ENCODE results near the gene FAM32A. TPM values are rescaled to one million over a fixed set of nuclear protein-coding genes. Genes with fewer than 3 reads are reported as not detected.

The FAM32A gene
- polyA plus RNA-seq, 3 donors, result 92.2 to 245 (median 219) TPM

DNA sequence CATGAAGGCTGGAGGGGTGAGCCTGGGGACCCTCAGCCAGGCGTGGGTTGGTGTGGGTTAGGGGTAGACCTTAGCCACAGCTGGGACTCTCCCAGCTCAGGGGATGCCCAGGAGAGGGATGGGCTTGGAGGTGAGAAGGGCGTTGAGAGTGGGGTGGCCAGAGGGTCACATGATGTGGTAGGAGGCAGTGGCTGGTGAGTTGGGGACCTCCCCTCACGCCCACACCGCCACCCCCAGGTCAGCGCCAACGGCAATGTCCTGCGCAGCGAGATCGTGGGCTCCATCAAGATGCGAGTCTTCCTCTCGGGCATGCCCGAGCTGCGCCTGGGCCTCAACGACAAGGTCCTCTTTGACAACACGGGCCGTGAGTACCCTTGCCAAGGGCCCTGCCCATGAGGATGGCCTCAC, 41.0 kb downstream of the FAM32A start:
- H3K27ac ChIP-seq (ENCODE audit: low read depth in 1 of 2, low read length in 2 of 2), result peak overlapping the region in 1 of 2 donors; percentile 31
- intact Hi-C loops (cut with micrococcal nuclease), result no loop called here
- H3K79me2 ChIP-seq (ENCODE audit: insufficient read depth, low read length), result peaks cover 27% of the 10 kb centered on the region
- DNase-seq, result no peak
- H3K27ac Mint-ChIP-seq, result peak overlapping the region in 3 of 7 donors; percentile 2 to 25 (median 21)
- no peak overlapping the region for H3K9ac ChIP-seq (ENCODE audit: insufficient read depth, low read length, poor library complexity, severe bottlenecking)
- H3K27me3 ChIP-seq (ENCODE audit: control insufficient read depth in 2 of 2, insufficient read depth in 2 of 2, low read length in 2 of 2), result no peaks in the 10 kb centered on the region
- H3K4me3 ChIP-seq (replicated peaks in 1 of 3; ENCODE audit: low read depth in 2 of 3, low read length in 3 of 3), result no peak overlapping the region
- no peaks in the 10 kb centered on the region for H3K4me1 ChIP-seq (ENCODE audit: control insufficient read depth in 1 of 2, insufficient read depth in 2 of 2, low read length in 2 of 2)
- peaks cover 8 to 12% of the 10 kb centered on the region in 2 donors for H3K9me3 ChIP-seq (replicated peaks in 1 of 2; ENCODE audit: control insufficient read depth in 1 of 2, insufficient read depth in 1 of 2, low read length in 2 of 2)
- peaks cover 0 to 2% (median 0%) of the 10 kb centered on the region in 3 donors for H3K27me3 Mint-ChIP-seq (ENCODE audit: low read depth in 3 of 3)
- peaks cover 68 to 97% of the 10 kb centered on the region in 2 donors for H3K36me3 Mint-ChIP-seq
- peaks cover 17% of the 10 kb centered on the region for H4K20me1 ChIP-seq (ENCODE audit: insufficient read depth, low read length)
- no peak overlapping the region for H3K4me3 Mint-ChIP-seq
- peaks cover 7 to 14% (median 9%) of the 10 kb centered on the region in 7 donors for H3K9me3 Mint-ChIP-seq
- no peak overlapping the region for H2AFZ ChIP-seq (ENCODE audit: insufficient read depth, low read depth, low read length, poor library complexity, severe bottlenecking)
- H3K4me1 Mint-ChIP-seq, result no peaks in the 10 kb centered on the region
- peaks cover 89 to 99% of the 10 kb centered on the region in 2 donors for H3K36me3 ChIP-seq (replicated peaks in 1 of 2; ENCODE audit: control insufficient read depth in 1 of 2, insufficient read depth in 2 of 2, low read length in 2 of 2)
- H3K4me2 ChIP-seq (replicated peaks; ENCODE audit: extremely low read depth, low read length, poor library complexity, severe bottlenecking), result no peak overlapping the region
- WGBS (ENCODE audit: insufficient coverage), result 97% methylated on average over 14 of the region's 16 CpGs
- TF ChIP-seq, protein P1, sequence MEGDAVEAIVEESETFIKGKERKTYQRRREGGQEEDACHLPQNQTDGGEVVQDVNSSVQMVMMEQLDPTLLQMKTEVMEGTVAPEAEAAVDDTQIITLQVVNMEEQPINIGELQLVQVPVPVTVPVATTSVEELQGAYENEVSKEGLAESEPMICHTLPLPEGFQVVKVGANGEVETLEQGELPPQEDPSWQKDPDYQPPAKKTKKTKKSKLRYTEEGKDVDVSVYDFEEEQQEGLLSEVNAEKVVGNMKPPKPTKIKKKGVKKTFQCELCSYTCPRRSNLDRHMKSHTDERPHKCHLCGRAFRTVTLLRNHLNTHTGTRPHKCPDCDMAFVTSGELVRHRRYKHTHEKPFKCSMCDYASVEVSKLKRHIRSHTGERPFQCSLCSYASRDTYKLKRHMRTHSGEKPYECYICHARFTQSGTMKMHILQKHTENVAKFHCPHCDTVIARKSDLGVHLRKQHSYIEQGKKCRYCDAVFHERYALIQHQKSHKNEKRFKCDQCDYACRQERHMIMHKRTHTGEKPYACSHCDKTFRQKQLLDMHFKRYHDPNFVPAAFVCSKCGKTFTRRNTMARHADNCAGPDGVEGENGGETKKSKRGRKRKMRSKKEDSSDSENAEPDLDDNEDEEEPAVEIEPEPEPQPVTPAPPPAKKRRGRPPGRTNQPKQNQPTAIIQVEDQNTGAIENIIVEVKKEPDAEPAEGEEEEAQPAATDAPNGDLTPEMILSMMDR (IDR thresholded peaks at IDR 0.05), result no peak

DNA sequence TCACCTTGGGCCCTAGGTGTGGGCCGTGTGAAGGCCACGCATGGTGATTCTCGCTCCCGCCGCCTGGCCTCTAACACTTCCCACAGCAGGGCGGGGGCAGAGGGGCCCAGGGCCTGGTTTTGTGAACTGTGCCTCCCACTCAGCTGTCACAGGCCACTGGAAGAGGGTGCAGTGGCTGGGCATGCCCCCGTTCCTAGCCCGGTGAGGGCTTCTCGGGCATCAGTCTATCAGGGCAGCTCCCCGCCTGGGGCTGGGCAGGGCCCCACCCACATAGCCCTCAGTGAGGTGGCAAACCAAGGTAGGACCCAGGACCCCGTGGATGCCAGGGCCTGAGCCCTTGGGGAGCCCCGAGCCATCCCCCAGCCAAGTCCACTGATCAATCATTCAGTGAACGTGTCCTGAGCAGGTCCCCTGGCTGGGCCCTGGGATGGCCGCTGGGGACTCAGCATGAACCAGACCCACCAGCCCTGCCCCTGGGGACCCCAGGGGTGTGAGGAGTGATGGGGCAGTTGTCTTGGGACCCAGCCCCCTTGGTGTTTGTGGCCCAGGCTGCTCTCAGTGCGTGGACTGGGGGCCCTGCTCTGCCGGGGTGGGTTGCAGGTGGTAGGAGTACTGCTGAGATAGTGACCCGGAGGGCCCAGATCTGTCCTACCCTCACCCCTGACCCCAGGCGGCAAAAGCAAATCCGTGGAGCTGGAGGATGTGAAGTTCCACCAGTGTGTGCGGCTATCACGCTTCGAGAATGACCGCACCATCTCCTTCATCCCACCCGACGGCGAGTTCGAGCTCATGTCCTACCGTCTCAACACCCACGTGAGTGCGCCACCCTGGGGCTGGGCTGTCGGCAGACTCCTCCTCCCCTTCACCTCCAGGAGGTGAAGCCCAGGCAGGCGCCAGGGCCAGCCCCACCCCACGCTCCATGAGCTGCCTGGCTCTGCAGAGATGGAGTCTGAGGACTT, 41.9 kb downstream of the FAM32A start:
- peaks cover 93 to 99% of the 10 kb centered on the region in 2 donors for H3K36me3 ChIP-seq (replicated peaks in 1 of 2; ENCODE audit: control insufficient read depth in 1 of 2, insufficient read depth in 2 of 2, low read length in 2 of 2)
- peaks cover 73 to 97% of the 10 kb centered on the region in 2 donors for H3K36me3 Mint-ChIP-seq
- no peak overlapping the region for H3K9ac ChIP-seq (ENCODE audit: insufficient read depth, low read length, poor library complexity, severe bottlenecking)
- peaks cover 0 to 5% (median 2%) of the 10 kb centered on the region in 7 donors for H3K9me3 Mint-ChIP-seq
- H3K27ac Mint-ChIP-seq, result no peak overlapping the region
- H3K27me3 Mint-ChIP-seq (ENCODE audit: low read depth in 3 of 3), result peaks cover 0 to 2% (median 0%) of the 10 kb centered on the region in 3 donors
- H2AFZ ChIP-seq (ENCODE audit: insufficient read depth, low read depth, low read length, poor library complexity, severe bottlenecking), result no peak overlapping the region
- H3K4me1 ChIP-seq (ENCODE audit: control insufficient read depth in 1 of 2, insufficient read depth in 2 of 2, low read length in 2 of 2), result no peaks in the 10 kb centered on the region
- intact Hi-C loops (cut with micrococcal nuclease), result no loop called here
- peaks cover 0 to 2% of the 10 kb centered on the region in 2 donors for H3K9me3 ChIP-seq (replicated peaks in 1 of 2; ENCODE audit: control insufficient read depth in 1 of 2, insufficient read depth in 1 of 2, low read length in 2 of 2)
- peaks cover 17% of the 10 kb centered on the region for H4K20me1 ChIP-seq (ENCODE audit: insufficient read depth, low read length)
- no peak for DNase-seq
- H3K27ac ChIP-seq (ENCODE audit: low read depth in 1 of 2, low read length in 2 of 2), result peak overlapping the region in 1 of 2 donors; percentile 51
- H3K4me3 Mint-ChIP-seq, result no peak overlapping the region
- TF ChIP-seq, protein P1 (IDR thresholded peaks at IDR 0.05), result no peak
- H3K4me1 Mint-ChIP-seq, result no peaks in the 10 kb centered on the region
- no peak overlapping the region for H3K4me2 ChIP-seq (replicated peaks; ENCODE audit: extremely low read depth, low read length, poor library complexity, severe bottlenecking)
- WGBS (ENCODE audit: insufficient coverage), result 90% methylated on average over 22 of the region's 33 CpGs
- H3K27me3 ChIP-seq (ENCODE audit: control insufficient read depth in 2 of 2, insufficient read depth in 2 of 2, low read length in 2 of 2), result no peaks in the 10 kb centered on the region
- H3K4me3 ChIP-seq (replicated peaks in 1 of 3; ENCODE audit: low read depth in 2 of 3, low read length in 3 of 3), result no peak overlapping the region
- H3K79me2 ChIP-seq (ENCODE audit: insufficient read depth, low read length), result peaks cover 23% of the 10 kb centered on the region
